ENCODE results near the gene AEBP2. TPM values are rescaled to one million over a fixed set of nuclear protein-coding genes. Genes with fewer than 3 reads are reported as not detected.

Gene AEBP2
- total and polyA plus RNA-seq, 2 of the 8 experiments (the other 6 are each of a cell fraction or from before 2014, with no cell fraction given): 13.6 to 61.4 TPM

GRCh38 chr12:19517583-19517982 is 78.3 kb downstream of the AEBP2 start:
- H2BK120ac ChIP-seq (replicated peaks; ENCODE audit: low read depth, low read length): no peak overlapping the region
- no peak overlapping the region for H3K56ac ChIP-seq (replicated peaks; ENCODE audit: insufficient read length, low read depth, low read length)
- H3K4ac ChIP-seq (replicated peaks; ENCODE audit: insufficient read length, low read depth, low read length): no peak overlapping the region
- H2BK5ac ChIP-seq (ENCODE audit: low read depth, low read length): no peak overlapping the region
- no peak overlapping the region for H4K5ac ChIP-seq (ENCODE audit: insufficient read length, low read depth, low read length)
- H3K27me3 ChIP-seq (replicated peaks in 1 of 4; ENCODE audit: control insufficient read depth in 3 of 4, extremely low read depth in 1 of 4, insufficient read depth in 3 of 4, low read length in 3 of 4): no peaks in the 10 kb centered on the region
- no peak overlapping the region for H3K14ac ChIP-seq (ENCODE audit: insufficient read length)
- no peak overlapping the region for H3K4me3 ChIP-seq (ENCODE audit: extremely low read depth in 1 of 4, insufficient read depth in 2 of 4, low read depth in 3 of 4, low read length in 4 of 4)
- H3K79me1 ChIP-seq (ENCODE audit: low read depth, low read length): 0 out of 2 replicates have a peak, but pooled peaks cover 2% of the 10 kb centered on the region
- no peak overlapping the region for H3K23ac ChIP-seq (ENCODE audit: insufficient read length)
- CTCF ChIA-PET (ENCODE audit: partially characterized antibody): no interaction called here
- peaks cover 0 to 49% (median 9%) of the 10 kb centered on the region in 4 experiments; a peak in 4 of 8 replicates for H3K36me3 ChIP-seq (ENCODE audit: control insufficient read depth in 2 of 4, insufficient read depth in 4 of 4, low read length in 3 of 4)
- 89% methylated on average over 1 of the region's 1 CpG; no CpG with 5 or more reads in 1 of the 2 experiments for WGBS, 2 experiments (ENCODE audit: extremely low coverage in 1 of 2, insufficient coverage in 1 of 2, insufficient read length in 1 of 2, insufficient replicate concordance in 2 of 2, low coverage in 1 of 2, low lambda C conversion rate in 2 of 2, missing lambda C conversion rate in 1 of 2)
- no peak overlapping the region for H2AFZ ChIP-seq (ENCODE audit: low read length)
- H3K23me2 ChIP-seq (ENCODE audit: low read depth, low read length): no peaks in the 10 kb centered on the region
- FAIRE-seq (no peak), DNase-seq (ENCODE audit: low read depth in 1 of 2, low spot score in 2 of 2) (no peak)
- peaks cover 0 to 35% of the 10 kb centered on the region in 2 experiments; a peak in 2 of 4 replicates for H3K79me2 ChIP-seq (ENCODE audit: control insufficient read depth in 1 of 2, insufficient read depth in 2 of 2, low read length in 2 of 2)
- no peak overlapping the region for H3K27ac ChIP-seq (ENCODE audit: low read depth, low read length)
- TF ChIP-seq KDM4A (IDR thresholded peaks at IDR 0.05; ENCODE audit: low read depth, low read length, severe bottlenecking) (no peak), PHF8 (conservative IDR thresholded peaks at IDR 0.05; ENCODE audit: low read depth, low read length) (no peak), POLR2AphosphoS5 (IDR thresholded peaks at IDR 0.05; ENCODE audit: low read depth, low read length) (no peak)
- H3K18ac ChIP-seq (ENCODE audit: extremely low read depth, low read length): no peak overlapping the region
- H4K91ac ChIP-seq (replicated peaks; ENCODE audit: insufficient read length, low read length): no peak overlapping the region
- no peak overlapping the region for H4K8ac ChIP-seq (ENCODE audit: extremely low read depth, insufficient read depth, low read length)
- POLR2A ChIA-PET (ENCODE audit: partially characterized antibody): interaction anchor here (0.6 kb wide), 1 partner anchor 505 kb away, joined by 3 read pairs; no protein-coding TSS in a partner anchor
- H3K9ac ChIP-seq (replicated peaks in 1 of 4; ENCODE audit: extremely low read depth in 1 of 4, low read depth in 3 of 4, low read length in 3 of 4): no peak overlapping the region
- no peaks in the 10 kb centered on the region for H4K20me1 ChIP-seq (replicated peaks in 1 of 2; ENCODE audit: control insufficient read depth in 1 of 2, insufficient read depth in 2 of 2, low read length in 2 of 2)
- no peak overlapping the region for H2BK20ac ChIP-seq (ENCODE audit: low read length)
- no peak overlapping the region for H2AK5ac ChIP-seq (ENCODE audit: low read depth, low read length)
- no peak overlapping the region for H2BK15ac ChIP-seq (ENCODE audit: low read length)
- H2BK12ac ChIP-seq (ENCODE audit: low read depth, low read length): no peak overlapping the region
- H3K4me2 ChIP-seq (ENCODE audit: insufficient read depth in 1 of 2, low read depth in 2 of 2, low read length in 2 of 2): no peak overlapping the region
- no peaks in the 10 kb centered on the region for H3K9me3 ChIP-seq (ENCODE audit: insufficient read depth in 2 of 2, low read depth in 1 of 2, low read length in 1 of 2)
- H3K4me1 ChIP-seq (replicated peaks in 1 of 4; ENCODE audit: control insufficient read depth in 3 of 4, insufficient read depth in 4 of 4, low read length in 3 of 4): peaks cover 0 to 13% (median 2%) of the 10 kb centered on the region in 4 experiments; a peak in 4 of 7 replicates

All from H1 (cell line).